HepG2 (cell line): ENCODE results near the gene PPP1R3A. TPM values are rescaled to one million over a fixed set of nuclear protein-coding genes. Genes with fewer than 3 reads are reported as not detected.
A peak's percentile ranks its signal among the peaks of the same experiment; 100 is the strongest.

Experiments used
- ATAC-seq: fragments of 200-7000 bp; cut with Tn5 transposase; 3 replicates; pipeline ENCODE4 v1.9.1; 2020; ENCODE audit warnings: mild to moderate bottlenecking, moderate library complexity
- BruUV-seq: library from RNA; stranded (reverse); fragments of 400-500 nt; replicated peaks from 2 replicates; lab custom pipeline; 2021; lab: Mats Ljungman, UMichigan
- CTCF ChIA-PET: fragments of 300-600 bp; formaldehyde crosslinking; extraction: SDS; loops from one replicate; lab custom pipeline; 2021; ENCODE audit warnings: low total read pairs, inconsistent platforms, low intra/inter-chr PET ratio; lab: Yijun Ruan, JAX
- POLR2A ChIA-PET: fragments of 350-600 bp; sonication (Branson Sonifier 250); formaldehyde crosslinking; loops from one replicate; lab custom pipeline; 2020; ENCODE audit warnings: antibody characterized with exemption, inconsistent platforms; lab: Yijun Ruan, JAX
- DNase-seq: peaks from one replicate; pipeline ENCODE4 v3.0.0-alpha.2; 2015; ENCODE audit warnings: low spot score
- FAIRE-seq: peaks from 3 replicates; lab custom pipeline; 2011; peaks lifted over from hg19 to GRCh38; lab: Jason Lieb, UNC
- H2AFZ ChIP-seq: one replicate; pipeline ENCODE4 v1.6.1; 2011; ENCODE audit warnings: low read length, inconsistent platforms
- H3K27ac ChIP-seq: fragments of 300-600 bp; 3 replicates; pipeline ENCODE4 v1.8.0; 2011; ENCODE audit warnings: mixed run types, mild to moderate bottlenecking, mixed read lengths, low read length, inconsistent platforms; ENCODE audit not compliant: insufficient read depth; ENCODE audit errors: extremely low read length
- H3K27me3 ChIP-seq, 2 experiments: fragments of 200-600 bp in 1 of 2; 2 replicates in 1 of 2; 3 replicates in 1 of 2; pipeline versions ENCODE4 v1.6.0 to v1.8.0; 2011; ENCODE audit warnings: low read length in 2 of 2, mild to moderate bottlenecking in 2 of 2, moderate library complexity in 2 of 2, inconsistent platforms in 1 of 2; ENCODE audit not compliant: insufficient read depth in 2 of 2, control insufficient read depth in 1 of 2
- H3K36me3 ChIP-seq, 2 experiments: fragments of 200-600 bp in 1 of 2; replicated peaks in 1 of 2; 2 replicates in 1 of 2; 3 replicates in 1 of 2; pipeline versions ENCODE4 v1.5.1 to v1.8.0; 2011; ENCODE audit warnings: low read length in 2 of 2, inconsistent platforms in 1 of 2; ENCODE audit not compliant: insufficient read depth in 2 of 2, control insufficient read depth in 1 of 2
- H3K4me1 ChIP-seq: 2 replicates; pipeline ENCODE4 v1.5.1; 2012; ENCODE audit warnings: low read length, inconsistent platforms; ENCODE audit not compliant: insufficient read depth
- H3K4me2 ChIP-seq: 2 replicates; pipeline ENCODE4 v1.6.0; 2011; ENCODE audit warnings: low read depth, low read length, inconsistent platforms
- H3K4me3 ChIP-seq, 3 experiments: fragments of 200-600 bp in 1 of 3; sonication (generic), shearing (Covaris generic) in 1 of 3; replicated peaks in 1 of 3; 2 replicates each; pipeline ENCODE4 v1.5.1; 2011 to 2016; ENCODE audit warnings: low read length in 3 of 3, inconsistent platforms in 2 of 3, low read depth in 2 of 3, mild to moderate bottlenecking in 2 of 3, control low read depth in 1 of 3, mixed read lengths in 1 of 3; ENCODE audit not compliant: insufficient read depth in 1 of 3
- H3K79me2 ChIP-seq: one replicate; pipeline ENCODE4 v1.6.1; 2011; ENCODE audit warnings: low read length, inconsistent platforms; ENCODE audit not compliant: insufficient read depth
- H3K9ac ChIP-seq: 2 replicates; pipeline ENCODE4 v1.6.0; 2011; ENCODE audit warnings: mild to moderate bottlenecking, low read depth, low read length, inconsistent platforms; ENCODE audit not compliant: insufficient read depth
- H3K9me3 ChIP-seq: 2 replicates; pipeline ENCODE4 v1.5.1; 2012; ENCODE audit warnings: mild to moderate bottlenecking, low read length
- H4K20me1 ChIP-seq: 2 replicates; pipeline ENCODE4 v1.6.0; 2011; ENCODE audit warnings: inconsistent platforms, mild to moderate bottlenecking, low read length, moderate library complexity; ENCODE audit not compliant: insufficient read depth
- CEBPB ChIP-seq: IDR thresholded peaks from 2 replicates; pipeline ENCODE4 v1.6.1; 2011; ENCODE audit warnings: low read depth, low read length, improper control_type of control experiment, borderline replicate concordance
- NFE2L2 ChIP-seq: fragments of 150-350 bp; IDR thresholded peaks from 2 replicates; pipeline ENCODE4 v1.6.1; 2014; ENCODE audit warnings: low read length
- NR2F1 ChIP-seq, 2 experiments: fragments of 450-650 bp in 1 of 2; formaldehyde crosslinking in 1 of 2; IDR thresholded peaks; 2 replicates each; pipeline versions ENCODE4 v1.5.0 to v1.6.1; 2016 to 2020; ENCODE audit warnings: mild to moderate bottlenecking in 1 of 2, missing compliant biosample characterization in 1 of 2, missing genetic modification reagents in 1 of 2, moderate library complexity in 1 of 2
- TCF12 ChIP-seq, 2 experiments: fragments of 450-650 bp in 1 of 2; sonication (generic) in 1 of 2; formaldehyde crosslinking in 1 of 2; IDR thresholded peaks; 2 replicates each; pipeline versions ENCODE4 v1.6.1 to v1.8.0; 2017 to 2022; ENCODE audit warnings: antibody characterized with exemption in 1 of 2, mild to moderate bottlenecking in 1 of 2, missing genetic modification reagents in 1 of 2, moderate library complexity in 1 of 2
- ZNF232 ChIP-seq: sonication (generic); formaldehyde crosslinking; IDR thresholded peaks from 2 replicates; pipeline ENCODE4 v1.4.0; 2020; ENCODE audit warnings: missing genetic modification reagents, borderline replicate concordance
- ZNF660 ChIP-seq: sonication (generic); formaldehyde crosslinking; IDR thresholded peaks from 2 replicates; pipeline ENCODE4 v1.5.1; 2020; ENCODE audit warnings: mild to moderate bottlenecking, low read depth, missing genetic modification reagents, borderline replicate concordance
- WGBS: methylation state at CpG from one replicate; pipeline ENCODE4 v1.1.6; 2017; ENCODE audit warnings: low lambda C conversion rate; 5-methylcytosine and 5-hydroxymethylcytosine counted together
- in situ Hi-C: cut with HindIII; loops from 2 replicates; pipeline ENCODE4 v1.10.0; 2017; ENCODE audit warnings: low pct_unique_long_range_greater_than_20kb; ENCODE audit not compliant: extremely low pct_ligation_motif_present
- intact Hi-C: fragments of 100-400 bp; cut with micrococcal nuclease; formaldehyde crosslinking; loops from one replicate; pipeline ENCODE4 v1.10.0; 2022; ENCODE audit not compliant: unreplicated experiment
- polyA plus RNA-seq, 8 experiments: library from polyadenylated mRNA; depleted of rRNA in 3 of 8; stranded (reverse) in 7 of 8; unstranded in 1 of 8; fragments of >200 nt; fragmentation: Illumina TruSeq in 4 of 8; extraction: Trizol in 4 of 8; gene quantifications; 2 replicates each; pipeline versions ENCODE4 v1.2.1 to v1.2.3, GENCODE V29; 2011 to 2016; ENCODE audit warnings: low read depth in 4 of 8, missing spikeins in 1 of 8, mixed read lengths in 1 of 8; ENCODE audit not compliant: insufficient read depth in 1 of 8
- total RNA-seq, 5 experiments: library from RNA; depleted of rRNA; stranded (reverse); fragments of >200 nt; fragmentation: Illumina TruSeq; extraction: Trizol; gene quantifications; 2 replicates each; pipeline ENCODE4 v1.2.3, GENCODE V29; 2016; ENCODE audit warnings: low read depth in 1 of 5
- TF ChIP-seq, protein P1 (sequence below), 2 experiments: sonication (generic) in 1 of 2; formaldehyde crosslinking in 1 of 2; IDR thresholded peaks; 2 replicates each; pipeline versions ENCODE4 v1.5.1 to v1.6.1; 2011 to 2020; ENCODE audit warnings: borderline replicate concordance in 1 of 2, low read depth in 1 of 2, low read length in 1 of 2, mild to moderate bottlenecking in 1 of 2, missing genetic modification reagents in 1 of 2, moderate library complexity in 1 of 2

Gene PPP1R3A
- total and polyA plus RNA-seq, 2 of the 13 experiments (the other 11 are each of a cell fraction or from before 2014, with no cell fraction given): not detected

DNA sequence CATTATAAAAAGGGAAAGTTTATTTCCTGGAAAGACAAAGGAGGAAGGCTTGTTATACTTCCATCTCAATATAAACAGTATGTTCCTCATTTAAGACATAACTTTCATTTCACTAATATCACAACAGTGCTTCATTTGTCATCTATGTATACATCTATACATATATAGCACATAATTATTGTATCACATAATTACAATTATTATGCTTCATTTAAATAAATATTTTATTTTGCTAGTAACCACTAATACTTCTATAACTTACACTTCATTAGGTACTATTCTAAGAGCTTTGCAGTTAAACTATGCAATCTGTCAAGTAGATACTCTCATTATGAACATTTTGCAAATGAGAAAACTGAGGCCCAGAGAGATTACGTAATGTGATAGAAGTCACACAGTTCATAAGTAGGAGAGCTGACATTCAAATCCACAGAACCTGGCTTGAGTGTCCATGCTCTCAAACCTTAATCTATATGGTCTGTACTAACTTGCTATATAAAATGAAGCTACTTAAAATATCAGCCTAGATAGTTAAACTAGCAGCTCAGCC, 86.5 kb downstream of the PPP1R3A start:
- Histone ChIP-seq H4K20me1 (no peaks in the 10 kb centered on the region), H2AFZ (no peak overlapping the region), H3K36me3 (no peaks in the 10 kb centered on the region), H3K4me1 (no peaks in the 10 kb centered on the region), H3K27ac (no peak overlapping the region), H3K79me2 (no peaks in the 10 kb centered on the region), H3K9ac (no peak overlapping the region), H3K27me3 (no peaks in the 10 kb centered on the region), H3K4me3 (no peak overlapping the region), H3K4me2 (no peak overlapping the region), H3K9me3 (no peaks in the 10 kb centered on the region)
- intact Hi-C loops: no loop called here
- ATAC-seq (no peak), DNase-seq (no peak), FAIRE-seq (no peak)
- TF ChIP-seq ZNF660 (CRISPR knock-in tag): no peak
- 0 out of 2 replicates have a peak, but pooled peaks have one; percentile 7 for TF ChIP-seq CEBPB
- in situ Hi-C loops: no loop called here
- whole genome bisulfite sequencing: 40% methylated on average over 1 of the region's 1 CpG
- POLR2A ChIA-PET: no interaction called here
- no TSS peak for BruUV-seq
- CTCF ChIA-PET: no interaction called here

DNA sequence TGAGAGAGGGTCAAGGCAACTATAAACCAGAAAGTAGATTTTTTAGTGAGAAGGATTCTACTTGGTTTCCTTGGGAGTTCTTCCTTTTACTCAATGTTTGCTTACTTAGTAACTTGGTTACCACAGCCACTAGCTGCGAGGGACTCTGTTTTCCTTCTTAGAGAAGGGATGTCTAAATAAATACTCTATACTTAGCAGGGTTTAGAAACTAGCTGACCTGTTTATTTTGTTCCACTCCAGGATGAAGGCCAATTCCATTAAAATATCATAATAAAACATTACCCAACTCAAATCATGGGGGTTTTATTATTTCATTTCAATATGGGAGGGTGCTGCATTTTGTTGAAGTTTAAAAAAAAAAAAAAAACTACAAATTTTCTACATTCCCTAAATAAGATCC, 87.3 kb downstream of the PPP1R3A start:
- 0% methylated on average over 1 of the region's 1 CpG for WGBS
- ATAC-seq (no peak), FAIRE-seq (no peak), DNase-seq (no peak)
- ChIA-PET POLR2A (no interaction called here), CTCF (no interaction called here)
- intact Hi-C loops (no loop called here), in situ Hi-C loops (no loop called here)
- H3K27me3 ChIP-seq: no peaks in the 10 kb centered on the region
- H3K9me3 ChIP-seq: no peaks in the 10 kb centered on the region
- no peak overlapping the region for H3K27ac ChIP-seq
- no peaks in the 10 kb centered on the region for H3K4me1 ChIP-seq
- no TSS peak for BruUV-seq
- H4K20me1 ChIP-seq: no peaks in the 10 kb centered on the region
- no peak overlapping the region for H3K4me3 ChIP-seq
- no peaks in the 10 kb centered on the region for H3K79me2 ChIP-seq
- no peak overlapping the region for H3K9ac ChIP-seq
- TF ChIP-seq TCF12 (IDR thresholded peaks at IDR 0.05): no peak
- no peak for TF ChIP-seq TCF12 (CRISPR knock-in tag; IDR thresholded peaks at IDR 0.05)
- TF ChIP-seq, protein P1, sequence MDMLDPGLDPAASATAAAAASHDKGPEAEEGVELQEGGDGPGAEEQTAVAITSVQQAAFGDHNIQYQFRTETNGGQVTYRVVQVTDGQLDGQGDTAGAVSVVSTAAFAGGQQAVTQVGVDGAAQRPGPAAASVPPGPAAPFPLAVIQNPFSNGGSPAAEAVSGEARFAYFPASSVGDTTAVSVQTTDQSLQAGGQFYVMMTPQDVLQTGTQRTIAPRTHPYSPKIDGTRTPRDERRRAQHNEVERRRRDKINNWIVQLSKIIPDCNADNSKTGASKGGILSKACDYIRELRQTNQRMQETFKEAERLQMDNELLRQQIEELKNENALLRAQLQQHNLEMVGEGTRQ (IDR thresholded peaks at IDR 0.05; ENCODE audit: low read depth, low read length): no peak
- TF ChIP-seq, protein P1 (CRISPR knock-in tag; IDR thresholded peaks at IDR 0.05; ENCODE audit: borderline replicate concordance): no peak
- TF ChIP-seq ZNF232: no peak
- TF ChIP-seq NR2F1 (CRISPR knock-in tag; IDR thresholded peaks at IDR 0.05): no peak
- no peak for TF ChIP-seq NFE2L2
- no peak overlapping the region for H2AFZ ChIP-seq
- H3K36me3 ChIP-seq: no peaks in the 10 kb centered on the region
- no peak overlapping the region for H3K4me2 ChIP-seq
